NOMO-1 treated with DMSO at 0.1 percent for 48 hours (cell line): ENCODE data around the gene CBL.
"Not testable (repeated sequence)": the region's sequence is repeated elsewhere in the genome, so short reads cannot be mapped to it uniquely, and the experiment has no call there.

ENCODE experiments used
- DNase-seq: peaks from one replicate; lab custom pipeline; 2025; ENCODE audit not compliant: unreplicated experiment; lab: John Stamatoyannopoulos, UW

The CBL gene

DNA sequence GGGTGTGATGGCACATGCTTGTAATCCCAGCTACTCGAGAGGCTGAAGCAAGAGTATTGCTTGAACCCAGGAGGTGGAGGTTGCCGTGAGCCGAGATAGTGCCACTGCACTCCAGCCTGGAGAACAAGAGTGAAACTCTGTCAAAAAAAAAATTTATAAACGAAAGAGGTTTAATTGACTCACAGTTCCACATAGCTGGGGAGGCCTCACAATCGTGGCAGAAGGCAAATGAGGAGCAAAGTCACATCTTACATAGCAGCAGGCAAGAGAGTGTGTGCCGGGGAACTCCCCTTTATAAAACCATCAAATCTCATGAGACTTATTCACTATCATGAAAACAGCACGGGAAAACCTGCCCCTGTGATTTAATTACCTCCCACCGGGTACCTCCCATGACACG is 21.7 kb upstream of the CBL start:
- DNase-seq, result not testable (repeated sequence)

GRCh38 chr11:119185981-119186634 is 20.0 kb upstream of the CBL start:
- DNase-seq, result no peak

DNA sequence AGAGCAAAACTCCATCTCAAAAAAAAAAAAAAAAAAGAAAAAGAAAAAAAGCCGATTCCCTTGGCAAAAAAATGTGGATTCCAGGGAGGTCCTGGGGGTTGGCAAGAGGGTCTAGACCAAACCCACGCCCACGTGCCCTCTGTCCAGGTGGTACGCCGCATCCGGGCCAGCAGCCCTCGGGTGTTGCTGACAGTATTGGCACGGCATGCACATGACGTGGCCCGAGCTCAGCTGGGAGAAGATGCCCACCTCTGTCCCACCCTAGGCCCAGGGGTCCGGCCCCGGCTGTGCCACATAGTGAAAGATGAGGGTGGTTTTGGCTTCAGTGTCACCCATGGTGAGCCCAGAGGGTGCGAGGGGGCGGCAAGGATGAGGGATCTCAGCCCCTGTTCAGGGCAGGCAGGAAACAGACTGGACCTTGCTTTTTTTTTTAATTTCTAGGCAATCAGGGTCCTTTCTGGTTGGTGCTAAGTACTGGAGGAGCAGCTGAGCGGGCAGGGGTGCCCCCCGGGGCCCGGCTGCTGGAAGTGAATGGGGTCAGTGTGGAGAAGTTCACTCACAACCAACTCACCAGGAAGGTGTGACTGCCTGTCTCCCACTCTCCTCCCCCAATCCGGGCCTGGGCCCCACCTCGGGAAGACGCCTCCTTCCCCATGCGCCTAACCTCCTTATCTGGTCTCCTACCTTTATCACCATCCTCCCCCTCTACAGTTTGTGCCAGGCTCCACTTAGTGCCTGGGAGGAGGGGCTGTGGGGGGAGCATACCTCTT is 18.8 kb upstream of the CBL start:
- DNase-seq, result no peak

GRCh38 chr11:119188067-119188466 is 18.1 kb upstream of the CBL start:
- DNase-seq, result no peak

- DNase-seq, result no peak
These were observed 17.3 kb upstream of the CBL start for GRCh38 chr11:119188887-119189286.

DNA sequence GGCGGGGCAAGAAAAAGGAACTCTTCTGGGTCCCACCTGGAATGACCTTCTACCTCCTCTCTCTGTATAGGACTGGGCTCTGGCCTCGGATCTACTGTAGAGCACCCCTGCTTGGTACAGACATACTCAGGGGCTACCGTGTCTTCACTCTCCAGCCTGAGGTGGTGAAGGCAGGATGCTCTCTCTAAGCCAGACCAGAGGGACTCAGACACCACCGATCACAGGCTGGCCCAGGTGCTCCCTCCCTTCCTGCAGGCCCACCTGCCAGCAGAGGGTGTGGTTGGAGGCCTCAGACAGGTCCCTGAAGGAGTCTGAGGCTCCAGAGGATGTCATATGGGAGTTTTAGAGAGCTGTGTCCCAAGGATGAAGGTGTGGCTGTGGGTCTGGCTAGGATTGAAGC is 16.7 kb upstream of the CBL start:
- DNase-seq, result no peak

DNA sequence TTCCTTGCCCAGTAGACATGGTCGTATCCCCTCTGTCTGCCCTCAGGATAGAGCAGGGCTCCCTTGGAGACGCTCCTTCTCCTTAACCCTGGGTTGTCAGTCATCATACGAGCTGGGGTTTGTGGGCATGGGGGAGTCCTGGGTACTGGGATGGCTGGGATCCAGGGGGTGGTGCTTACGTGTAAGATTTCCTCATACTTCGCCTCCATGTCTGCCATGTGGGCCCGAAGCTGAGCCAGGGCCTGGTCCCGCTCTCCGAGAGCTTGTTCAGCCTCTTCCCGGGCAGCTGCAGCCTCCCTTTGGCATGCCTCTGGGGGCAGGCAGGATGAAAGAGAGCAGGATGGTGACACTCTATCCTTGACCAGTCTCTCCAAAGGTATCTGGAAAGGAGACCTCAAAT is 15.6 kb upstream of the CBL start:
- DNase-seq, result no peak

- not testable (repeated sequence) for DNase-seq
These were observed 14.9 kb upstream of the CBL start for GRCh38 chr11:119191265-119191664.

DNA sequence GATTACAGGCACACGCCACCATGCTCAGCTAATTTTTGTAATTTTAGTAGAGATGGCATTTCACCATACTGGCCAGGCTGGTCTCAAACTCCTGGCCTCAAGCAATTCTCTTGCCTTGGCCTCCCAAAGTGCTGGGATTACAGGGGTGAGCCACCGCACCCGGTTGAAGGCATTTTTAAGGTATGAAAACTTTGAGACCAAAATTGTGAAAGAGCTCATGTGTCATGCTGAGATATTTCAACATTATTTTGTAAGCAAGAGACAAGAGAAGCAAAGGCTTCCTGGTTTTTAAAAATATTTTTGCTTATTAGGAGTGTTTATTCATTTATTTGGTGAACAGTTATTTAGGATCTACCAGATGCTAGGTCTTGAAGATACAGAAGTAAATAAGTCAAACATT is 14.0 kb upstream of the CBL start:
- DNase-seq, result peak; percentile 69

GRCh38 chr11:119193001-119193400 is 13.1 kb upstream of the CBL start:
- no peak for DNase-seq

GRCh38 chr11:119193626-119194025 is 12.5 kb upstream of the CBL start:
- no peak for DNase-seq

DNA sequence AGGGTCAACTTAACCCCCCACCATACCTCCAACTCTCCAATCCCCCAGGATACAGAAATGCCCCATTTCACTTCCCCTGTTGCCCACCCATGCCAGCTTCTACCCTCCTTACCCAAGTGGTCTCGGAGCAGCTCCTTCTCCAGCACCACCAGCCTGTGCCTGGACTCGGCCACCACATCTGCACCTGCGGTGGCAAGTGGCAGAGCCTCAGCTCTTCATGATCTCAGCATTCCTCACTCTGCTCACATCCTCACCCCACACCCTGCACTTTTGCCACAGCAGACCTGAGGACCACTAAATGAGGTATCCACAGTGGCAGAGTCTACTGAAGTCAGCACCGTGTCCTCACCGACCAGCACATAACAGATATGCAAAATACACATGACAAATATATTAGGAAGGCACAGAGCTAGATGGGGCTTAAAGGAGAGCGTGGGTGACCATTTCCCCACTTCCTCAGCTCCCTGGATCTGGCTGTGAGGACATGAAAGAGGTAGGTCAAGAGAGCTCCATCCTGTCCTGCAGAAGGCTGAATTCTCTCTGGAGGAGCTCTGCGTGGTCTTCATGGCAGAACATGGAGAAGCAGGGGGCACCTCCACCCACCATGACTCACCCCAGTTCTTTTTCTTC is 11.2 kb upstream of the CBL start:
- DNase-seq, result no peak

- DNase-seq, result no peak
These were observed 10.5 kb upstream of the CBL start for GRCh38 chr11:119195680-119196079.

DNA sequence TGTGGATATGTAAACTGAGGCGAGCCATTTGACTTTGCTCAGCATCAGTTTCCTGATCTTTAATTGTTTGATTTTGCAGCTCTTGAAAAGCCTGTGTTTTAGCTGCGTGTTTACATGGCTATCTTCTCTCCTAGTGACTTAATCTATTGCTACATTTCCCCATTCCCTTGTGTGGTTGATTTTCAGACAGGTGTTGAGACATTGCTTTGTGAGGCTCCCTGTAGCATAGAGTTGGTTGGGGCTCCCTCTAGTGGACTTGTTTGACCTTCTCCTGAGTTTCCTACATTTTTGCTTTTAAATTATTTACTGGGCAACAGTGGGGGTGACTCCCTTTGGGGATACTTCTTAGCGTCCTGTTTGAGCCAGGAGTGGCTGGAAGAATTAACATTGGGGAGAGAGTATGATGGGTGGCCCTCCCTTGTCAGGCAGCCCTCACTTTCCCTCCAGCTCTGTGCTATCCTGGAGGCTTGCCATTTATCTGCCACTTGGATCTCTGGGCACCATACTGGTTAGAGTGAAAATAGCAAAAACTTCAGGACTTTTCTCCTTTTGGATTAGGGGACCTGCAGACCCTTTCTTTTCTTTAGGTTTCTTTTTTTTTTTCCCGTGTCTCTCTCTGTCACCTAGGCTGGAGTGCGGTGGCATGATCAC is 9.2 kb upstream of the CBL start:
- DNase-seq, result peak; percentile 97

- DNase-seq, result no peak
These were observed 7.2 kb upstream of the CBL start for GRCh38 chr11:119198925-119199324.

GRCh38 chr11:119201236-119201635 is 4.9 kb upstream of the CBL start:
- not testable (repeated sequence) for DNase-seq

GRCh38 chr11:119202554-119202953 is 3.6 kb upstream of the CBL start:
- DNase-seq, result no peak

DNA sequence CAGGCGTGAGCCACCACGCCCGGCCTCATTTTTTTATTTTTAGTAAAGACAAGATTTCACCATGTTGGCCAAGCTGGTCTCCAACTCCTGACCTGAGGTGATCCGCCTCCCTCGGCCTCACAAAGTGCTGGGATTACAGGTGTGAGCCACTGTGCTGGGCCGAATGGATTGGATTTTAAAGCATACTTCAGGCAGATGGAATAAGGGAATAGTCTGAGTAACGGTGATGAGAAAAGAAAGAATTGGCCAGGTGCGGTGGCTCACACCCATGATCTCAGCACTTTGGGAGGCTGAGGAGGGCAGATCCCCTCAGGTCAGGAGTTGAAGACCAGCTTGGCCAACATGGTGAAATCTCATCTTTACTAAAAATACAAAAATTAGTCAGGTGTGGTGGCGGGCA is 2.1 kb upstream of the CBL start:
- no peak for DNase-seq

DNA sequence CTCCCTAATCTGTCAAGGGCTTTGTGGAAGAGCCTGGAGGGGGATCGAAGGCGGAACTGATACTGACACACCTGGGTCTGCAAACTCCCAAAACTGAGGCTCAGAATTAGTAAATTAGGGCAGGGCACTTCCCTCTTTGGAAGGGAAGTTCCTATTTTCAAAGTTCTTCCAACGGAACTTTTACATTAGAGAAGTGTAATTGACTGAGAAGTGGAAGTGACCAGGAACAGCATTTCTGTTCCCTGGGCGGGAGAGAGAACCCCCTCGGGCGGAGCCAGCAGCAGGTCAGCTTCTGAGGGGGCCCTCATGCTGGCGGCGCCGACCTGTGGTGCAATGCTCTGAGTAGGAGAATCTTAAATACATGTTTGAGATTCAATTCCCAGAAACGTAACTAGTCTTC is 1.1 kb upstream of the CBL start:
- DNase-seq, result peak; percentile 75

GRCh38 chr11:119206511-119207414 is 624 bp downstream of the CBL start:
- DNase-seq, result no peak
